Stimulated activated CD4-positive, alpha-beta T cell treated with anti-CD3 and anti-CD28 coated beads, Interleukin-2, amount 100 ng/mL, for 48 hours (primary cell): Measurements from ENCODE around the gene KISS1R.

Experiments used
- DNase-seq, 2 donors: peaks; one replicate each; pipeline ENCODE4 v3.0.0-alpha.2; 2020

KISS1R gene

GRCh38 chr19:940591-941291 is 23.6 kb downstream of the KISS1R start:
- peak; percentile 41 to 53 for DNase-seq

- DNase-seq: no peak
These were observed 24.4 kb downstream of the KISS1R start for GRCh38 chr19:941292-942132.

- no peak for DNase-seq
These were observed 25.1 kb downstream of the KISS1R start for GRCh38 chr19:942133-942645.

GRCh38 chr19:943551-944170 is 26.5 kb downstream of the KISS1R start:
- no peak for DNase-seq

GRCh38 chr19:944171-944567 is 27.0 kb downstream of the KISS1R start:
- DNase-seq: no peak

- no peak for DNase-seq
These were observed 27.6 kb downstream of the KISS1R start for GRCh38 chr19:944663-945241.

- DNase-seq: no peak
These were observed 28.5 kb downstream of the KISS1R start for GRCh38 chr19:945401-946252.

GRCh38 chr19:947090-947706 is 30.1 kb downstream of the KISS1R start:
- DNase-seq: no peak

GRCh38 chr19:947707-948539 is 30.8 kb downstream of the KISS1R start:
- DNase-seq: no peak

GRCh38 chr19:948842-949496 is 31.8 kb downstream of the KISS1R start:
- DNase-seq: no peak

GRCh38 chr19:950352-951066 is 33.4 kb downstream of the KISS1R start:
- no peak for DNase-seq

GRCh38 chr19:952049-952679 is 35.0 kb downstream of the KISS1R start:
- no peak for DNase-seq

- no peak for DNase-seq
These were observed 35.7 kb downstream of the KISS1R start for GRCh38 chr19:952680-953444.

- no peak for DNase-seq
These were observed 36.5 kb downstream of the KISS1R start for GRCh38 chr19:953445-954271.

- DNase-seq: no peak
These were observed 37.1 kb downstream of the KISS1R start for GRCh38 chr19:954272-954671.

GRCh38 chr19:954672-955494 is 37.8 kb downstream of the KISS1R start:
- DNase-seq: no peak
